Measurements from ENCODE around the gene TIMM8A.

The TIMM8A gene

GRCh38 chrX:101303790-101304189 lies 44.8 kb downstream of the TIMM8A start:
- TF ChIP-seq, protein P1, sequence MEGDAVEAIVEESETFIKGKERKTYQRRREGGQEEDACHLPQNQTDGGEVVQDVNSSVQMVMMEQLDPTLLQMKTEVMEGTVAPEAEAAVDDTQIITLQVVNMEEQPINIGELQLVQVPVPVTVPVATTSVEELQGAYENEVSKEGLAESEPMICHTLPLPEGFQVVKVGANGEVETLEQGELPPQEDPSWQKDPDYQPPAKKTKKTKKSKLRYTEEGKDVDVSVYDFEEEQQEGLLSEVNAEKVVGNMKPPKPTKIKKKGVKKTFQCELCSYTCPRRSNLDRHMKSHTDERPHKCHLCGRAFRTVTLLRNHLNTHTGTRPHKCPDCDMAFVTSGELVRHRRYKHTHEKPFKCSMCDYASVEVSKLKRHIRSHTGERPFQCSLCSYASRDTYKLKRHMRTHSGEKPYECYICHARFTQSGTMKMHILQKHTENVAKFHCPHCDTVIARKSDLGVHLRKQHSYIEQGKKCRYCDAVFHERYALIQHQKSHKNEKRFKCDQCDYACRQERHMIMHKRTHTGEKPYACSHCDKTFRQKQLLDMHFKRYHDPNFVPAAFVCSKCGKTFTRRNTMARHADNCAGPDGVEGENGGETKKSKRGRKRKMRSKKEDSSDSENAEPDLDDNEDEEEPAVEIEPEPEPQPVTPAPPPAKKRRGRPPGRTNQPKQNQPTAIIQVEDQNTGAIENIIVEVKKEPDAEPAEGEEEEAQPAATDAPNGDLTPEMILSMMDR (IDR thresholded peaks at IDR 0.05; ENCODE audit: insufficient read depth, low read depth, low read length, missing control alignments) = no peak
- H3K4me3 ChIP-seq (ENCODE audit: low read depth, low read length) = no peak overlapping the region
- DNase-seq (ENCODE audit: low read depth) = no peak
